C4-2B (cell line): ENCODE data around the gene ABTB1.

ENCODE experiments used
- H3K27ac ChIP-seq: fragments of 450-650 bp; 2 replicates; pipeline ENCODE4 v1.5.1; 2017
- CTCF ChIP-seq: fragments of 450-650 bp; conservative IDR thresholded peaks from 2 replicates; pipeline ENCODE4 v1.5.1; 2017; ENCODE audit warnings: mild to moderate bottlenecking
- ZFX ChIP-seq: fragments of 450-650 bp; IDR thresholded peaks from 2 replicates; pipeline ENCODE4 v1.6.1; 2017

Gene ABTB1

DNA sequence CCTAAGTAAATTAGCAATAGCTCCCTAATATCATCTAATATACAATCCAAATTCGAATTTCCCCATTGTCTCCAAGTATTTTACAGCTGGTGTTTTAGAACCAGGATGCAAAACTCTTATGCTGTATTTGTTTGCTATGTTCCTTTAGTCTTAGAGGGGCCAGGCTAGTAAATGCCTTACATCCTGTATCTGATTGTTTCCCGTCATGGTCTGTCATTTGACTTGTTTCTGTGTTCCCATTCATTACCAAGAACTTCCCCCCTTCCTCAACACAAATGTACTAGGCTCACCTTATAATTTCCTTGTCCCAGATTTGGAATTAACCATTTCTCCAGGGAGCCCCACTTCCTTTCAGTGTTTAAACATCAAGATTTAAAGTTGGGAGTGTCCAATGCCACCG lies 54.1 kb downstream of the ABTB1 start:
- H3K27ac ChIP-seq: no peak overlapping the region
- TF ChIP-seq ZFX (no peak), CTCF (no peak)

- TF ChIP-seq CTCF (no peak), ZFX (no peak)
- H3K27ac ChIP-seq: no peak overlapping the region
Observed at GRCh38 chr3:127728417-127729015, 55.8 kb downstream of the ABTB1 start.

DNA sequence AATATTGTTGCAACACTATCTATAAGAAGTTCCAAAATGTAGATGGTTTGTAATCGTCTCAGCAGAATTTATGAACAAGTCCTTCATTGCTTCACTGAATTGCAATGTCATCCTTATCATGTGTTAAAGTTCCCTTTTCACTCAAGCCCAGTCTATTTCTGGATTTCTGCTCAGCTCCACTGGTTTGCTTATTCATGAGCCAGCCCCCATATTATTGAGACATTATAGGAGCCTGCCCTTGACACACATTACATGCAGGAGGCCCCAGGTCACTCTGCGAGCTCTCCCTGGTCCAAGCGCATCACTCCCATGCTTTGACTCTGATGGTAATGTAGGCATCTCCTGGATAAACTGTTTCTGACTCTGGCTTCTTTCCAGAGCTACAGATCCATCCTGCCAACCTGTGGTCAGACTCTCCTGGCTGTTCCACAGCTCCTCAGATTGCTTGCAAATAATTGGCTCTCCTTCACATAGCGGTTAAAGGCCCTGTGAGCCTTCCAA lies 56.9 kb downstream of the ABTB1 start:
- TF ChIP-seq CTCF (no peak), ZFX (no peak)
- H3K27ac ChIP-seq: no peak overlapping the region

- no peak for TF ChIP-seq ZFX
- no peak for TF ChIP-seq CTCF
- H3K27ac ChIP-seq: no peak overlapping the region
Observed at GRCh38 chr3:127730171-127730570, 57.4 kb downstream of the ABTB1 start.
